Measurements from ENCODE around the gene RAB20.

Gene RAB20

DNA sequence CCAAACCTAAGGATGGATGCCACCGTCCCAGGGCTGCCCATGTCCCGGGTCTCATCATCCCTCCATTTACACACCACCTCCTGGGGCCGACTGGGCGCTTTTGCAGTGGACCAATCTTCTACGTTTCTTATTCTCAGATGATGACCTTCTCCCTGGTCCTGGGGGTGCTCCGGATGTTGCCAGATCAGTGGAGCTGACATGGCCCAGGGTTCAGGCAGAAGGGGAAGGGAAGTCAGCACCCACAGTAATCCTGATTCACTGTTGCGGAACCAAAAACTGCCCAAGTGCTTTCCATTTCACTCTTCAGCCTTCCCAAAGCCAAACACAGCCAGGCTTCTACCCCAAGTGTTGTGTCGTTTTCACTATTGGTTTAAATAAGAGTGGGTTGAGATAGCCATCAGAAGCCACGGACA, 29.8 kb downstream of the RAB20 start:
- no peaks in the 10 kb centered on the region for H3K27me3 ChIP-seq (ENCODE audit: insufficient read depth, low read length, poor library complexity, severe bottlenecking)
- H3K79me2 ChIP-seq (ENCODE audit: insufficient read depth, low read length), result peaks cover 64% of the 10 kb centered on the region; the same call in 1 of the 2 replicates
- no peak overlapping the region for H2AFZ ChIP-seq (ENCODE audit: low read length)
- no peaks in the 10 kb centered on the region for H3K9me2 ChIP-seq (replicated peaks; ENCODE audit: low read depth, low read length)
- H3K9me3 ChIP-seq (ENCODE audit: insufficient read depth, low read depth, low read length), result no peaks in the 10 kb centered on the region
- TF ChIP-seq, protein P1, sequence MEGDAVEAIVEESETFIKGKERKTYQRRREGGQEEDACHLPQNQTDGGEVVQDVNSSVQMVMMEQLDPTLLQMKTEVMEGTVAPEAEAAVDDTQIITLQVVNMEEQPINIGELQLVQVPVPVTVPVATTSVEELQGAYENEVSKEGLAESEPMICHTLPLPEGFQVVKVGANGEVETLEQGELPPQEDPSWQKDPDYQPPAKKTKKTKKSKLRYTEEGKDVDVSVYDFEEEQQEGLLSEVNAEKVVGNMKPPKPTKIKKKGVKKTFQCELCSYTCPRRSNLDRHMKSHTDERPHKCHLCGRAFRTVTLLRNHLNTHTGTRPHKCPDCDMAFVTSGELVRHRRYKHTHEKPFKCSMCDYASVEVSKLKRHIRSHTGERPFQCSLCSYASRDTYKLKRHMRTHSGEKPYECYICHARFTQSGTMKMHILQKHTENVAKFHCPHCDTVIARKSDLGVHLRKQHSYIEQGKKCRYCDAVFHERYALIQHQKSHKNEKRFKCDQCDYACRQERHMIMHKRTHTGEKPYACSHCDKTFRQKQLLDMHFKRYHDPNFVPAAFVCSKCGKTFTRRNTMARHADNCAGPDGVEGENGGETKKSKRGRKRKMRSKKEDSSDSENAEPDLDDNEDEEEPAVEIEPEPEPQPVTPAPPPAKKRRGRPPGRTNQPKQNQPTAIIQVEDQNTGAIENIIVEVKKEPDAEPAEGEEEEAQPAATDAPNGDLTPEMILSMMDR (conservative IDR thresholded peaks at IDR 0.05; ENCODE audit: low read length), result no peak
- TF ChIP-seq EZH2phosphoT487 (IDR thresholded peaks at IDR 0.05; ENCODE audit: borderline replicate concordance), result no peak
- H4K20me1 ChIP-seq (ENCODE audit: insufficient read depth, low read length, poor library complexity, severe bottlenecking), result no peaks in the 10 kb centered on the region
- no peak overlapping the region for H3K9ac ChIP-seq (ENCODE audit: low read depth, low read length, poor library complexity, severe bottlenecking)
- H3K4me2 ChIP-seq (ENCODE audit: low read depth, low read length, poor library complexity, severe bottlenecking), result no peak overlapping the region
- peaks cover 14% of the 10 kb centered on the region; the same call in 1 of the 2 replicates for H3K36me3 ChIP-seq (ENCODE audit: insufficient read depth, low read length)
- H3K4me3 ChIP-seq (ENCODE audit: low read length, poor library complexity, severe bottlenecking), result no peak overlapping the region
- peaks cover 15% of the 10 kb centered on the region for H3K4me1 ChIP-seq (ENCODE audit: insufficient read depth, low read length, poor library complexity, severe bottlenecking)
- H3F3A ChIP-seq (ENCODE audit: low read depth), result no peaks in the 10 kb centered on the region

DNA sequence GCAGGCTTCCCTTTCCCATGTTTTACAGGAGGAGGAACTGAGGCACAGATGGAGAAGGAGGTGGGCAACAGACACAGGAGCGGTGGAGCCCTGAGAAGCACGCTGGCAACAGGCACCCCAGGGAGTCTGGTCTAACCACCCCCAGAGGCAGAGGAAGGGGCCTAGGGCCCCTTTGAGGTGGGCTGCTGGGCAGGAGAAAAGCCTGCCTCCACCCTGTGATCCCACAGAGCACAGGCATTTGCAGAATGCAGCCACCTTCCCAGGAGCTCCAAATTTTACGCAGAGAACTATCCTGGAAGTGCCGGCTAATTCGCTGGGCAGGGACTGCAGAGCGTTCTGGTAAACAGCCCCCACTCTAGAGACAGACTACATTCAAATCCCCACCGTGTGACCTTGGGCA, 30.4 kb downstream of the RAB20 start:
- peaks cover 21% of the 10 kb centered on the region for H3K4me1 ChIP-seq (ENCODE audit: insufficient read depth, low read length, poor library complexity, severe bottlenecking)
- no peak overlapping the region for H3K9ac ChIP-seq (ENCODE audit: low read depth, low read length, poor library complexity, severe bottlenecking)
- peaks cover 11% of the 10 kb centered on the region; the same call in 1 of the 2 replicates for H3K36me3 ChIP-seq (ENCODE audit: insufficient read depth, low read length)
- no peaks in the 10 kb centered on the region for H3K9me2 ChIP-seq (replicated peaks; ENCODE audit: low read depth, low read length)
- no peaks in the 10 kb centered on the region for H3K27me3 ChIP-seq (ENCODE audit: insufficient read depth, low read length, poor library complexity, severe bottlenecking)
- no peaks in the 10 kb centered on the region for H3F3A ChIP-seq (ENCODE audit: low read depth)
- H4K20me1 ChIP-seq (ENCODE audit: insufficient read depth, low read length, poor library complexity, severe bottlenecking), result no peaks in the 10 kb centered on the region
- no peak overlapping the region for H3K4me2 ChIP-seq (ENCODE audit: low read depth, low read length, poor library complexity, severe bottlenecking)
- H2AFZ ChIP-seq (ENCODE audit: low read length), result no peak overlapping the region
- no peak overlapping the region for H3K4me3 ChIP-seq (ENCODE audit: low read length, poor library complexity, severe bottlenecking)
- no peaks in the 10 kb centered on the region for H3K9me3 ChIP-seq (ENCODE audit: insufficient read depth, low read depth, low read length)
- TF ChIP-seq, protein P1 (conservative IDR thresholded peaks at IDR 0.05; ENCODE audit: low read length), result no peak
- TF ChIP-seq EZH2phosphoT487 (IDR thresholded peaks at IDR 0.05; ENCODE audit: borderline replicate concordance), result no peak
- H3K79me2 ChIP-seq (ENCODE audit: insufficient read depth, low read length), result peaks cover 65% of the 10 kb centered on the region; the same call in 1 of the 2 replicates

DNA sequence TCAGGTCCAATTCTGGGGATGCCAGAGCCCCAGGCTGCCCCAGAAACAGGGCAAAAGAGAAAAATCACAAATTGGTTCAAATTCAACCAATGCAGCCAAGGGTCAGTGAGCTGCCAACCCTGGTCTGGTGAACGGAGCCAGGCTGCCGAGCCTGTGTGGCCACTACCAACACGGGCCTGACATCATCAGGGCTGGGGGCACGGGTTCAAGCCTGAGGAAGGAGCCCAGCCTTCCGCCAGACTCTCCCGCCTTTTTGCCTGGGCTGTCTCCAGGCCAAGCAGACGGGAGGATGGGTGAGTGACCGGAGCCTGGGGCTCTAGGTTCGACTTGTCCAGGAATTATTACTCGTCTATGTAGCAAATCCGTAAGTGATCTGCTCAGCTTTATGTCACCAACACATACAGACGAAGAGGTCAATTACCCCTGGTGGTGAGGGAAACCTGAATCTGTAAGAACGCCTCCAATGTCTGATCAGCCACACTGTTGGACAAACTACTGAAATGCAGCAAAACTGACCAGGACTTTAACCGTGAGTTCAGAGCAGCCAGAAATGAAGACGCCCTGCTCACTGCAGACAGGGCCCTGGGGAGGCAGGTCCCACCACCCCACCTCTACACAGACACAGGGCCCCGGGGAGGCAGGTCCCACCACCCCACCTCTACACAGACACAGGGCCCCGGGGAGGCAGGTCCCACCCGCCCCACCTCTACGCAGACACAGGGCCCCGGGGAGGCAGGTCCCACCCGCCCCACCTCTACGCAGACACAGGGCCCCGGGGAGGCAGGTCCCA, 31.8 kb downstream of the RAB20 start:
- Histone ChIP-seq H3K9me3 (ENCODE audit: insufficient read depth, low read depth, low read length) (no peaks in the 10 kb centered on the region), H3K79me2 (ENCODE audit: insufficient read depth, low read length) (peaks cover 65% of the 10 kb centered on the region), H3K4me1 (ENCODE audit: insufficient read depth, low read length, poor library complexity, severe bottlenecking) (peaks cover 35% of the 10 kb centered on the region), H3K4me2 (ENCODE audit: low read depth, low read length, poor library complexity, severe bottlenecking) (no peak overlapping the region), H3F3A (ENCODE audit: low read depth) (no peaks in the 10 kb centered on the region), H3K27me3 (ENCODE audit: insufficient read depth, low read length, poor library complexity, severe bottlenecking) (no peaks in the 10 kb centered on the region), H3K4me3 (ENCODE audit: low read length, poor library complexity, severe bottlenecking) (no peak overlapping the region), H3K9ac (ENCODE audit: low read depth, low read length, poor library complexity, severe bottlenecking) (no peak overlapping the region), H3K36me3 (ENCODE audit: insufficient read depth, low read length) (no peaks in the 10 kb centered on the region; the same call in 1 of the 2 replicates), H4K20me1 (ENCODE audit: insufficient read depth, low read length, poor library complexity, severe bottlenecking) (no peaks in the 10 kb centered on the region), H3K9me2 (replicated peaks; ENCODE audit: low read depth, low read length) (no peaks in the 10 kb centered on the region), H2AFZ (ENCODE audit: low read length) (no peak overlapping the region)
- no peak for TF ChIP-seq EZH2phosphoT487 (IDR thresholded peaks at IDR 0.05; ENCODE audit: borderline replicate concordance)
- TF ChIP-seq, protein P1 (conservative IDR thresholded peaks at IDR 0.05; ENCODE audit: low read length), result no peak
